ENCODE results near the gene RIMBP2.

Gene RIMBP2

DNA sequence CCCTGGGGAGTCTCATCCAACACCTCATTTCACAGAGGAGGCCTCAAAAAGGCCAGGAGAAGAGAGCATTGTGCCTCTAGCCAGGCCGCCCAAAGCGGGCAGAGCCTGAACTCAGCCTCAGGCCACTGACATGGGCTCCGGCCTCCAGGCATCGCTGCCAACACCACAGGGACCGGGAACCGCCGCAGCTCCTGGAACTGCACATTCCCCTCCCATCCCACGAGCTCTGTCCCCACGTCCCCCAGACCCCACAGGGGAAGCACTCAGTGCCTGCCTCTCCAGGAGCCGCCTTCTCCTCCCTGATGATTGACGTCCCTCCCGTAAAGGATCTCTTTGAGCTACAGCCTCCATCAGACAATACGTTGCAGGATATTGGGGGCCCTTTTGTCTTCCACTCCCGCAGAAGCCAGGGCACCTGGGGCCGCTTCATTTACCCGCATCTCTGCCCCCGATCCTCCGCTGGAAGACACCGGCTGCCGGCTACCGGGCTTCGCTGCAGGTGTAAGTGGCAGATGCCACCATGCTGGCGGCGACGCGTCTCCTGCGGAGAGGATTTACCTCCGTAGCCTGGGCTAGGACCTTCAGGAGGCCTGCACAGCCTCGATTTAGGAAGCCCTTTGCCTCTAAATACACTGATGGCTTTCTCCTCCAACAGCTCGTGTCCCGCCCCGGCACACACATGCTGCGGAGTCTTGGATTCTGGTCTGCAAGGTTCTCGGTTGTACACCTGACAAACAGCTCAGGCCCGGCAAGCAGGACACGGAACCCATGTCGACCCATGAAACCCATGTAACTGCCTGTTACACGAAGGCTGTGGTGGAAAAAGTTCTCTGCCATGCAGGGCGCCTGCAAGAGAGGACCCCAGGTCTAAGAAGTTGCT lies 104.8 kb downstream of the RIMBP2 start:
- no peak overlapping the region for H3K4me2 ChIP-seq (ENCODE audit: low read depth, low read length)
- H3K4me1 ChIP-seq (ENCODE audit: low read length), result no peaks in the 10 kb centered on the region
- no peaks in the 10 kb centered on the region for H4K20me1 ChIP-seq (ENCODE audit: insufficient read depth, low read length)
- H3K9ac ChIP-seq (ENCODE audit: low read length), result no peak overlapping the region
- H3K27ac ChIP-seq (ENCODE audit: low read length), result no peak overlapping the region
- H3K9me2 ChIP-seq (replicated peaks; ENCODE audit: insufficient read depth, low read length), result no peaks in the 10 kb centered on the region
- H3K79me2 ChIP-seq (ENCODE audit: low read length), result no peaks in the 10 kb centered on the region
- no peak for TF ChIP-seq EZH2phosphoT487 (IDR thresholded peaks at IDR 0.05; ENCODE audit: low read length)
- TF ChIP-seq, protein P1, sequence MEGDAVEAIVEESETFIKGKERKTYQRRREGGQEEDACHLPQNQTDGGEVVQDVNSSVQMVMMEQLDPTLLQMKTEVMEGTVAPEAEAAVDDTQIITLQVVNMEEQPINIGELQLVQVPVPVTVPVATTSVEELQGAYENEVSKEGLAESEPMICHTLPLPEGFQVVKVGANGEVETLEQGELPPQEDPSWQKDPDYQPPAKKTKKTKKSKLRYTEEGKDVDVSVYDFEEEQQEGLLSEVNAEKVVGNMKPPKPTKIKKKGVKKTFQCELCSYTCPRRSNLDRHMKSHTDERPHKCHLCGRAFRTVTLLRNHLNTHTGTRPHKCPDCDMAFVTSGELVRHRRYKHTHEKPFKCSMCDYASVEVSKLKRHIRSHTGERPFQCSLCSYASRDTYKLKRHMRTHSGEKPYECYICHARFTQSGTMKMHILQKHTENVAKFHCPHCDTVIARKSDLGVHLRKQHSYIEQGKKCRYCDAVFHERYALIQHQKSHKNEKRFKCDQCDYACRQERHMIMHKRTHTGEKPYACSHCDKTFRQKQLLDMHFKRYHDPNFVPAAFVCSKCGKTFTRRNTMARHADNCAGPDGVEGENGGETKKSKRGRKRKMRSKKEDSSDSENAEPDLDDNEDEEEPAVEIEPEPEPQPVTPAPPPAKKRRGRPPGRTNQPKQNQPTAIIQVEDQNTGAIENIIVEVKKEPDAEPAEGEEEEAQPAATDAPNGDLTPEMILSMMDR (IDR thresholded peaks at IDR 0.05; ENCODE audit: low read length), result no peak
- no peak for TF ChIP-seq EZH2 (optimal IDR thresholded peaks at IDR 0.05; ENCODE audit: low read depth, low read length)
- no peak overlapping the region for H3K4me3 ChIP-seq (ENCODE audit: low read length)
- DNase-seq, result no peak
- no peaks in the 10 kb centered on the region for H3K9me3 ChIP-seq (replicated peaks; ENCODE audit: insufficient read depth, low read length)
- no peaks in the 10 kb centered on the region for H3F3A ChIP-seq (ENCODE audit: insufficient read depth, low read length)
- no peaks in the 10 kb centered on the region for H3K27me3 ChIP-seq (replicated peaks; ENCODE audit: insufficient read depth, low read length)
- H2AFZ ChIP-seq (ENCODE audit: low read length), result no peak overlapping the region
- H3K36me3 ChIP-seq (replicated peaks; ENCODE audit: insufficient read depth, low read length), result no peaks in the 10 kb centered on the region

DNA sequence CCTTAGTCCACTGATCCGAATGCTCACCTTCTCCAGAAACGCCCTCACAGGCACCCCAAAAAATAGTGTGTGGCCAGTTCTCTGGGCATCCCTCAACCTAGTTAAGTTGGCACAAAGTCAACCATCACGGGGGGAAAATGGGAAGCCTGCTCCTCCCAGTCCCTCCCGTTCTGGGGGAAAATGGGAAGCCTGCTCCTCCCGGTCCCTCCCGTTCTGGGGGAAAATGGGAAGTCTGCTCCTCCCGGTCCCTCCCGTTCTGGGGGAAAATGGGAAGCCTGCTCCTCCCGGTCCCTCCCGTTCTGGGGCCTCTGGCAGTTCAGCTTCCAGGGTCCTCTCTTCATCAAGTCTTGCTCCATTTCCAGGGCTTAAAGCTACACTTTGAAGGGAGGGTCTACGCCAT lies 106.1 kb downstream of the RIMBP2 start:
- Histone ChIP-seq H3K36me3 (replicated peaks; ENCODE audit: insufficient read depth, low read length) (no peaks in the 10 kb centered on the region), H3K9me3 (replicated peaks; ENCODE audit: insufficient read depth, low read length) (no peaks in the 10 kb centered on the region), H3K27ac (ENCODE audit: low read length) (no peak overlapping the region), H3K9ac (ENCODE audit: low read length) (no peak overlapping the region), H3F3A (ENCODE audit: insufficient read depth, low read length) (no peaks in the 10 kb centered on the region), H3K4me3 (ENCODE audit: low read length) (no peak overlapping the region), H2AFZ (ENCODE audit: low read length) (no peak overlapping the region), H3K4me1 (ENCODE audit: low read length) (no peaks in the 10 kb centered on the region), H3K4me2 (ENCODE audit: low read depth, low read length) (no peak overlapping the region), H3K27me3 (replicated peaks; ENCODE audit: insufficient read depth, low read length) (no peaks in the 10 kb centered on the region), H3K9me2 (replicated peaks; ENCODE audit: insufficient read depth, low read length) (no peaks in the 10 kb centered on the region), H4K20me1 (ENCODE audit: insufficient read depth, low read length) (no peaks in the 10 kb centered on the region), H3K79me2 (ENCODE audit: low read length) (no peaks in the 10 kb centered on the region)
- no peak for TF ChIP-seq EZH2phosphoT487 (IDR thresholded peaks at IDR 0.05; ENCODE audit: low read length)
- TF ChIP-seq, protein P1 (IDR thresholded peaks at IDR 0.05; ENCODE audit: low read length), result no peak
- no peak for TF ChIP-seq EZH2 (optimal IDR thresholded peaks at IDR 0.05; ENCODE audit: low read depth, low read length)
- DNase-seq, result no peak

DNA sequence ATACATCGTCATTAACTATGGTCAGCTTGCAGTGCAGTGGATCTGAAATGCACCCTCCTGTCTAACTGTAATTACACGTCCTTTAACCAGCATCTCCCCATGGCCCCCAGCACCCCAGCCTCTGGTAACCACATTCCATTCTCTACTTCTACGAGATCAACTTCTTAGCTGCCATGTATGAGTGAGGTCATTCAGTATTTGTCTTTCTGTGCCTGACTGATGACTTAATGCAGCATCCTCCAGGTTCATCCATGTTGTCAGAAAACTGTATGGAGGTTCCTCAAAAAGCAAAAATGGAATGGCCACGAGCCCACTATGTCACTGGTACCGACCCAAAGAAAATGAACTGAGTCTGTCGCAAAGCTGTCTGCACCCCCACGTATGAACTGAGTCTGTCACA lies 107.3 kb downstream of the RIMBP2 start:
- DNase-seq, result no peak
- H3K4me2 ChIP-seq (ENCODE audit: low read depth, low read length), result no peak overlapping the region
- no peaks in the 10 kb centered on the region for H3K79me2 ChIP-seq (ENCODE audit: low read length)
- H3K9me2 ChIP-seq (replicated peaks; ENCODE audit: insufficient read depth, low read length), result no peaks in the 10 kb centered on the region
- no peaks in the 10 kb centered on the region for H3K9me3 ChIP-seq (replicated peaks; ENCODE audit: insufficient read depth, low read length)
- H4K20me1 ChIP-seq (ENCODE audit: insufficient read depth, low read length), result no peaks in the 10 kb centered on the region
- no peak overlapping the region for H3K4me3 ChIP-seq (ENCODE audit: low read length)
- no peaks in the 10 kb centered on the region for H3F3A ChIP-seq (ENCODE audit: insufficient read depth, low read length)
- no peaks in the 10 kb centered on the region for H3K27me3 ChIP-seq (replicated peaks; ENCODE audit: insufficient read depth, low read length)
- no peak overlapping the region for H3K27ac ChIP-seq (ENCODE audit: low read length)
- H3K9ac ChIP-seq (ENCODE audit: low read length), result no peak overlapping the region
- TF ChIP-seq EZH2 (optimal IDR thresholded peaks at IDR 0.05; ENCODE audit: low read depth, low read length) (no peak), EZH2phosphoT487 (IDR thresholded peaks at IDR 0.05; ENCODE audit: low read length) (no peak)
- TF ChIP-seq, protein P1 (IDR thresholded peaks at IDR 0.05; ENCODE audit: low read length), result no peak
- no peaks in the 10 kb centered on the region for H3K36me3 ChIP-seq (replicated peaks; ENCODE audit: insufficient read depth, low read length)
- H2AFZ ChIP-seq (ENCODE audit: low read length), result no peak overlapping the region
- H3K4me1 ChIP-seq (ENCODE audit: low read length), result no peaks in the 10 kb centered on the region
